Measurements from ENCODE around the gene GYPA. TPM values are rescaled to one million over a fixed set of nuclear protein-coding genes. Genes with fewer than 3 reads are reported as not detected.
"Not testable (repeated sequence)": the region's sequence is repeated elsewhere in the genome, so short reads cannot be mapped to it uniquely, and the experiment has no call there.

Gene GYPA
- total RNA-seq, 1 experiment from 2014 or later, result not detected

GRCh38 chr4:144115519-144115918 lies 25.0 kb downstream of the GYPA start:
- Histone ChIP-seq H3K4me3 (ENCODE audit: low read depth, low read length, poor library complexity, severe bottlenecking) (no peak overlapping the region), H3K4me1 (ENCODE audit: insufficient read depth, low read length, poor library complexity, severe bottlenecking) (no peaks in the 10 kb centered on the region), H3K9me3 (ENCODE audit: low read depth, low read length, poor library complexity, severe bottlenecking) (no peaks in the 10 kb centered on the region), H3K27ac (ENCODE audit: low read depth, low read length, poor library complexity, severe bottlenecking) (no peak overlapping the region), H3K36me3 (ENCODE audit: insufficient read depth, low read length, poor library complexity, severe bottlenecking) (no peaks in the 10 kb centered on the region), H3K27me3 (replicated peaks; ENCODE audit: insufficient read depth, low read depth, low read length, poor library complexity) (peaks cover 47% of the 10 kb centered on the region)
- CTCF ChIA-PET, result no interaction called here
- POLR2A ChIA-PET (ENCODE audit: low non-redundant PET), result no interaction called here
- TF ChIP-seq, protein P1, sequence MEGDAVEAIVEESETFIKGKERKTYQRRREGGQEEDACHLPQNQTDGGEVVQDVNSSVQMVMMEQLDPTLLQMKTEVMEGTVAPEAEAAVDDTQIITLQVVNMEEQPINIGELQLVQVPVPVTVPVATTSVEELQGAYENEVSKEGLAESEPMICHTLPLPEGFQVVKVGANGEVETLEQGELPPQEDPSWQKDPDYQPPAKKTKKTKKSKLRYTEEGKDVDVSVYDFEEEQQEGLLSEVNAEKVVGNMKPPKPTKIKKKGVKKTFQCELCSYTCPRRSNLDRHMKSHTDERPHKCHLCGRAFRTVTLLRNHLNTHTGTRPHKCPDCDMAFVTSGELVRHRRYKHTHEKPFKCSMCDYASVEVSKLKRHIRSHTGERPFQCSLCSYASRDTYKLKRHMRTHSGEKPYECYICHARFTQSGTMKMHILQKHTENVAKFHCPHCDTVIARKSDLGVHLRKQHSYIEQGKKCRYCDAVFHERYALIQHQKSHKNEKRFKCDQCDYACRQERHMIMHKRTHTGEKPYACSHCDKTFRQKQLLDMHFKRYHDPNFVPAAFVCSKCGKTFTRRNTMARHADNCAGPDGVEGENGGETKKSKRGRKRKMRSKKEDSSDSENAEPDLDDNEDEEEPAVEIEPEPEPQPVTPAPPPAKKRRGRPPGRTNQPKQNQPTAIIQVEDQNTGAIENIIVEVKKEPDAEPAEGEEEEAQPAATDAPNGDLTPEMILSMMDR (conservative IDR thresholded peaks at IDR 0.05; ENCODE audit: low read depth, low read length), result no peak
- TF ChIP-seq EZH2 (IDR thresholded peaks at IDR 0.05; ENCODE audit: borderline replicate concordance, low read depth, low read length, poor library complexity, severe bottlenecking), result no peak
- no peak for DNase-seq (ENCODE audit: low spot score)
- BruUV-seq (replicated peaks), result no TSS peak
- intact Hi-C loops (cut with micrococcal nuclease; ENCODE audit: unreplicated experiment), result no loop called here

DNA sequence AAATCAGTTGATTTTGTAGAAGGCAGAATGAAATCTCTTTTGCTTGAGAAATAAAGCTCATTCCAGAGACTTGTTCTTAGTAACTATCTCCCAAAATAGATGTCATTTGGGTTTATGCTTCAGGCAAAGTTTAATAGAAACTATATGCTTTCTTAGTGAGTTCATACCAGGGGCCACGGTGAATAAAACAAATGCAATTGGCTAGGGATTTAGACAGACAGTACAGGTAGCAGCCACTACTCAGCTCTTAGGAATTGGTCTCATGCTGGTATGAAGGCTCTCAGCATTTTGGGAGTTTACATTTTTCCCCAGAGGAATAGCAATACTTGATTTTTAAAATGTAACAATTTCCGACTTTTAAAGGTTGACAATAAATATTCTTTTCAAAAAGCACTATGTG lies 27.0 kb downstream of the GYPA start:
- TF ChIP-seq, protein P1 (conservative IDR thresholded peaks at IDR 0.05; ENCODE audit: low read depth, low read length), result no peak
- TF ChIP-seq EZH2 (IDR thresholded peaks at IDR 0.05; ENCODE audit: borderline replicate concordance, low read depth, low read length, poor library complexity, severe bottlenecking), result no peak
- ChIA-PET CTCF (no interaction called here), POLR2A (ENCODE audit: low non-redundant PET) (no interaction called here)
- no peak overlapping the region for H3K27ac ChIP-seq (ENCODE audit: low read depth, low read length, poor library complexity, severe bottlenecking)
- H3K27me3 ChIP-seq (replicated peaks; ENCODE audit: insufficient read depth, low read depth, low read length, poor library complexity), result peaks cover 64% of the 10 kb centered on the region
- H3K4me1 ChIP-seq (ENCODE audit: insufficient read depth, low read length, poor library complexity, severe bottlenecking), result no peaks in the 10 kb centered on the region
- H3K9me3 ChIP-seq (ENCODE audit: low read depth, low read length, poor library complexity, severe bottlenecking), result no peaks in the 10 kb centered on the region
- H3K4me3 ChIP-seq (ENCODE audit: low read depth, low read length, poor library complexity, severe bottlenecking), result no peak overlapping the region
- no TSS peak for BruUV-seq (replicated peaks)
- no peaks in the 10 kb centered on the region for H3K36me3 ChIP-seq (ENCODE audit: insufficient read depth, low read length, poor library complexity, severe bottlenecking)
- intact Hi-C loops (cut with micrococcal nuclease; ENCODE audit: unreplicated experiment), result no loop called here
- no peak for DNase-seq (ENCODE audit: low spot score)

DNA sequence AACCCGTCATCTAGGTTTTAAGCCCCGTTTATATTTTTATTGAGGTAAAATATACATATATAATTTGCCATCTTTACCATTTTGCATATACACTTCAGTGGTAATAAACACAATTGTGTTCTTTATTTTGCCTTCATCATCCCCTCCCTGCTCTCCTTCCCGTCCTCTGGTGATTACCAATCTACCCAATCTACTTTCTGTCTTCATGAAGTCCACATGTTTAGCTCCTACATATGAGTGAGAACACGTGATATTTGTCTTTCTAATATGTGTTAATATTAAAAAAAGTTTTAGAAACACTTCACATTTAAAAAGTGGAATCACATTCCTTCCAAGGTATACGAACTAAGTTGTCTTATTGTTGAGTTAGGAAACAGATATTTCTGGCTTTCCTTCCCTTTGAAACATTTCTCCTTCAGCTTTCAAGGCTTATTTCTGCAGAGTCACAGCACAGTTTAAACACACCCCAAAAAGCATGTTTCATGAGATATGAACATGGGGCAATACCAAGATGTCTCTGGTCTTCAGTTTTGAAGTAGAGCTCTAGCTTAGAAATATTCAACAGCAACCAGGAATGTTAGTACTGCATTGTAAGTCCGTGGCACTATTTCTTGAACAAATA lies 35.9 kb downstream of the GYPA start:
- ChIA-PET POLR2A (ENCODE audit: low non-redundant PET) (no interaction called here), CTCF (no interaction called here)
- peaks cover 79% of the 10 kb centered on the region for H3K27me3 ChIP-seq (replicated peaks; ENCODE audit: insufficient read depth, low read depth, low read length, poor library complexity)
- intact Hi-C loops (cut with micrococcal nuclease; ENCODE audit: unreplicated experiment), result no loop called here
- no TSS peak for BruUV-seq (replicated peaks)
- no peak for DNase-seq (ENCODE audit: low spot score)
- no peak overlapping the region for H3K4me3 ChIP-seq (ENCODE audit: low read depth, low read length, poor library complexity, severe bottlenecking)
- H3K27ac ChIP-seq (ENCODE audit: low read depth, low read length, poor library complexity, severe bottlenecking), result no peak overlapping the region
- no peaks in the 10 kb centered on the region for H3K9me3 ChIP-seq (ENCODE audit: low read depth, low read length, poor library complexity, severe bottlenecking)
- no peaks in the 10 kb centered on the region for H3K4me1 ChIP-seq (ENCODE audit: insufficient read depth, low read length, poor library complexity, severe bottlenecking)
- no peaks in the 10 kb centered on the region for H3K36me3 ChIP-seq (ENCODE audit: insufficient read depth, low read length, poor library complexity, severe bottlenecking)
- no peak for TF ChIP-seq EZH2 (IDR thresholded peaks at IDR 0.05; ENCODE audit: borderline replicate concordance, low read depth, low read length, poor library complexity, severe bottlenecking)
- TF ChIP-seq, protein P1 (conservative IDR thresholded peaks at IDR 0.05; ENCODE audit: low read depth, low read length), result no peak

- BruUV-seq (replicated peaks); DNase-seq (ENCODE audit: low spot score); H3K36me3 ChIP-seq (ENCODE audit: insufficient read depth, low read length, poor library complexity, severe bottlenecking); CTCF ChIA-PET; intact Hi-C loops (cut with micrococcal nuclease; ENCODE audit: unreplicated experiment); H3K4me3 ChIP-seq (ENCODE audit: low read depth, low read length, poor library complexity, severe bottlenecking); H3K4me1 ChIP-seq (ENCODE audit: insufficient read depth, low read length, poor library complexity, severe bottlenecking); POLR2A ChIA-PET (ENCODE audit: low non-redundant PET); H3K27ac ChIP-seq (ENCODE audit: low read depth, low read length, poor library complexity, severe bottlenecking); H3K9me3 ChIP-seq (ENCODE audit: low read depth, low read length, poor library complexity, severe bottlenecking): not testable (repeated sequence)
- peaks cover 20% of the 10 kb centered on the region for H3K27me3 ChIP-seq (replicated peaks; ENCODE audit: insufficient read depth, low read depth, low read length, poor library complexity)
These were observed 42.7 kb downstream of the GYPA start for GRCh38 chr4:144097776-144098175.

GRCh38 chr4:144093995-144094394 lies 46.5 kb downstream of the GYPA start:
- H3K36me3 ChIP-seq (ENCODE audit: insufficient read depth, low read length, poor library complexity, severe bottlenecking); H3K27ac ChIP-seq (ENCODE audit: low read depth, low read length, poor library complexity, severe bottlenecking); H3K9me3 ChIP-seq (ENCODE audit: low read depth, low read length, poor library complexity, severe bottlenecking); BruUV-seq (replicated peaks); intact Hi-C loops (cut with micrococcal nuclease; ENCODE audit: unreplicated experiment); H3K4me1 ChIP-seq (ENCODE audit: insufficient read depth, low read length, poor library complexity, severe bottlenecking); POLR2A ChIA-PET (ENCODE audit: low non-redundant PET); CTCF ChIA-PET; H3K4me3 ChIP-seq (ENCODE audit: low read depth, low read length, poor library complexity, severe bottlenecking); H3K27me3 ChIP-seq (replicated peaks; ENCODE audit: insufficient read depth, low read depth, low read length, poor library complexity); DNase-seq (ENCODE audit: low spot score): not testable (repeated sequence)

All from A673 (cell line).